Naive thymus-derived CD4-positive, alpha-beta T cell (primary cell): ENCODE results near the gene KLC1. TPM values are rescaled to one million over a fixed set of nuclear protein-coding genes. Genes with fewer than 3 reads are reported as not detected.
A peak's percentile ranks its signal among the peaks of the same experiment; 100 is the strongest.

Experiments used
- ATAC-seq: fragments of 150-1000 bp; cut with Tn5 transposase; 2 replicates; pipeline ENCODE4 v1.10.0; 2021; ENCODE audit warnings: mild to moderate bottlenecking, moderate library complexity
- CTCF ChIA-PET: fragments of 350-600 bp; sonication (Branson Sonifier 250); formaldehyde crosslinking; loops from one replicate; lab custom pipeline; 2021; ENCODE audit warnings: antibody characterized with exemption; lab: Charles Lee
- POLR2A ChIA-PET: fragments of 350-600 bp; sonication (Branson Sonifier 250); formaldehyde crosslinking; loops from one replicate; lab custom pipeline; 2021; ENCODE audit warnings: antibody characterized with exemption, inconsistent platforms; lab: Charles Lee
- DNase-seq, 9 donors: peaks; one replicate each; pipeline versions ENCODE4 v3.0.0 to v3.0.0-alpha.2; 2020 to 2022; ENCODE audit warnings: mixed read lengths in 1 of 9
- H3K27ac ChIP-seq: one replicate; pipeline ENCODE4 v1.7.0; 2013; ENCODE audit warnings: mild to moderate bottlenecking, low read depth, low read length, moderate library complexity
- H3K27me3 ChIP-seq, 2 donors: one replicate each; pipeline ENCODE4 v1.7.0; 2013; ENCODE audit warnings: low read length in 2 of 2, mild to moderate bottlenecking in 2 of 2, moderate library complexity in 2 of 2; ENCODE audit not compliant: control insufficient read depth in 2 of 2, insufficient read depth in 2 of 2
- H3K36me3 ChIP-seq, 3 experiments: 1 replicate in 2 of 3; 2 replicates in 1 of 3; pipeline ENCODE4 v1.7.0; 2013; ENCODE audit warnings: low read length in 3 of 3, mild to moderate bottlenecking in 3 of 3, moderate library complexity in 1 of 3; ENCODE audit not compliant: insufficient read depth in 3 of 3, control insufficient read depth in 2 of 3
- H3K4me1 ChIP-seq, 2 donors: one replicate each; pipeline ENCODE4 v1.7.0; 2013; ENCODE audit warnings: low read length in 2 of 2, mild to moderate bottlenecking in 2 of 2, moderate library complexity in 1 of 2; ENCODE audit not compliant: control insufficient read depth in 2 of 2, insufficient read depth in 2 of 2
- H3K4me3 ChIP-seq: 2 replicates; pipeline ENCODE4 v1.7.0; 2013; ENCODE audit warnings: mild to moderate bottlenecking, low read length
- H3K9me3 ChIP-seq, 3 experiments: 1 replicate in 2 of 3; 2 replicates in 1 of 3; pipeline ENCODE4 v1.7.0; 2013; ENCODE audit warnings: low read length in 3 of 3; ENCODE audit not compliant: control insufficient read depth in 2 of 3
- H3K27ac Mint-ChIP-seq, 9 donors: one replicate each; pipeline ENCODE4 v1.8.0; 2020 to 2022; ENCODE audit warnings: mixed read lengths in 9 of 9, mild to moderate bottlenecking in 8 of 9, moderate library complexity in 5 of 9, inconsistent platforms in 2 of 9
- H3K27me3 Mint-ChIP-seq, 5 donors: one replicate each; pipeline ENCODE4 v1.8.0; 2021 to 2022; ENCODE audit warnings: mixed read lengths in 5 of 5, mild to moderate bottlenecking in 1 of 5
- H3K36me3 Mint-ChIP-seq, 5 donors: one replicate each; pipeline ENCODE4 v1.8.0; 2020 to 2022; ENCODE audit warnings: mixed read lengths in 5 of 5, mild to moderate bottlenecking in 3 of 5, inconsistent platforms in 1 of 5
- H3K4me1 Mint-ChIP-seq, 7 donors: one replicate each; pipeline ENCODE4 v1.8.0; 2020 to 2022; ENCODE audit warnings: mixed read lengths in 7 of 7, mild to moderate bottlenecking in 3 of 7, inconsistent platforms in 1 of 7
- H3K4me3 Mint-ChIP-seq, 10 donors: one replicate each; pipeline ENCODE4 v1.8.0; 2020 to 2022; ENCODE audit warnings: mild to moderate bottlenecking in 10 of 10, mixed read lengths in 10 of 10, moderate library complexity in 6 of 10, inconsistent platforms in 2 of 10
- H3K9me3 Mint-ChIP-seq, 11 donors: one replicate each; pipeline ENCODE4 v1.8.0; 2020 to 2022; ENCODE audit warnings: mixed read lengths in 11 of 11, mild to moderate bottlenecking in 4 of 11, inconsistent platforms in 1 of 11, moderate library complexity in 1 of 11
- intact Hi-C, 2 donors: fragments of 100-400 bp; cut with micrococcal nuclease; formaldehyde crosslinking; loops; one replicate each; pipeline ENCODE4 v1.15.1; 2023
- polyA plus RNA-seq, 2 donors: library from polyadenylated mRNA; unstranded; fragments of 300-500 nt; fragmentation: Illumina TruSeq; gene quantifications; one replicate each; pipeline ENCODE4 v1.2.3, GENCODE V29; 2021
- total RNA-seq, 6 experiments: library from RNA in 5 of 6; stranded (reverse) in 5 of 6; gene quantifications; 1 replicate in 5 of 6; 2 replicates in 1 of 6; pipeline ENCODE4 v1.2.3 and lab custom pipeline; 2021 to 2026

The KLC1 gene
- total and polyA plus RNA-seq, 7 experiments from 2014 or later, result 65.5 to 268 (median 161) TPM

- intact Hi-C loops, result loop anchor here (2.0 to 5.0 kb wide), 6 partner anchors 21 to 1124 kb away; partner anchors contain the start of genes BAG5 (in 2 of the 2), COA8 (in 2 of the 2), MARK3 (in 1 of the 2) and SIVA1 (in 1 of the 2)
- Mint-ChIP-seq H3K27me3 (no peaks in the 10 kb centered on the region), H3K9me3 (peaks cover 0 to 1% (median 0%) of the 10 kb centered on the region in 11 donors), H3K27ac (peak overlapping the region; percentile 21 to 91 (median 78)), H3K4me3 (peak overlapping the region; percentile 48 to 89 (median 82)), H3K36me3 (peaks cover 0 to 4% (median 0%) of the 10 kb centered on the region in 5 donors), H3K4me1 (peaks cover 17 to 59% (median 34%) of the 10 kb centered on the region in 7 donors)
- CTCF ChIA-PET, result interaction anchor here (1.1 kb wide), 1 partner anchor 66 kb away, joined by 3 read pairs; the partner anchor contains the start of genes BAG5 and COA8
- no peaks in the 10 kb centered on the region for H3K27me3 ChIP-seq
- H3K4me3 ChIP-seq, result peak overlapping the region; percentile 78
- peaks cover 0 to 9% (median 0%) of the 10 kb centered on the region in 3 experiments for H3K36me3 ChIP-seq
- peak in 3 of 9 donors; percentile 22 to 34 (median 28) for DNase-seq
- peaks cover 18 to 34% of the 10 kb centered on the region in 2 donors for H3K4me1 ChIP-seq
- ATAC-seq, result peak; percentile 35
- POLR2A ChIA-PET, result interaction anchor here (1.0 to 1.6 kb wide), 5 partner anchors 24 to 294 kb away, joined by 3 to 4 read pairs (median 3); partner anchors contain the start of genes BAG5 and EIF5
- peak overlapping the region; percentile 98 for H3K27ac ChIP-seq
- no peaks in the 10 kb centered on the region for H3K9me3 ChIP-seq
These were observed 759 bp upstream of the KLC1 start for GRCh38 chr14:103628221-103628683.

- Histone ChIP-seq H3K4me1 (peaks cover 16 to 27% of the 10 kb centered on the region in 2 donors), H3K4me3 (peak overlapping the region; percentile 78), H3K9me3 (no peaks in the 10 kb centered on the region), H3K27ac (peak overlapping the region; percentile 98), H3K27me3 (no peaks in the 10 kb centered on the region), H3K36me3 (peaks cover 0 to 9% (median 0%) of the 10 kb centered on the region in 3 experiments)
- H3K4me3 Mint-ChIP-seq, result peak overlapping the region; percentile 74 to 91 (median 88)
- H3K27me3 Mint-ChIP-seq, result no peaks in the 10 kb centered on the region
- CTCF ChIA-PET, result no interaction called here
- peaks cover 0 to 4% (median 0%) of the 10 kb centered on the region in 5 donors for H3K36me3 Mint-ChIP-seq
- intact Hi-C loops, result loop anchor here (1.0 to 5.0 kb wide), 10 partner anchors 22 to 1123 kb away; partner anchors contain the start of genes BAG5 (in 2 of the 2), COA8 (in 2 of the 2), XRCC3 (in 2 of the 2) and ZFYVE21 (in 2 of the 2)
- peak overlapping the region in 8 of 9 donors; percentile 60 to 91 (median 79) for H3K27ac Mint-ChIP-seq
- ATAC-seq, result peak; percentile 34
- POLR2A ChIA-PET, result interaction anchor here (1.0 to 1.7 kb wide), 6 partner anchors 22 to 103 kb away, joined by 3 to 9 read pairs (median 3); partner anchors contain the start of genes BAG5, XRCC3 and ZFYVE21
- H3K4me1 Mint-ChIP-seq, result peaks cover 30 to 65% (median 39%) of the 10 kb centered on the region in 7 donors
- peaks cover 0 to 1% (median 0%) of the 10 kb centered on the region in 11 donors for H3K9me3 Mint-ChIP-seq
- peak in 7 of 9 donors; percentile 21 to 69 (median 39) for DNase-seq
These were observed 601 bp downstream of the KLC1 start for GRCh38 chr14:103629503-103630121.

DNA sequence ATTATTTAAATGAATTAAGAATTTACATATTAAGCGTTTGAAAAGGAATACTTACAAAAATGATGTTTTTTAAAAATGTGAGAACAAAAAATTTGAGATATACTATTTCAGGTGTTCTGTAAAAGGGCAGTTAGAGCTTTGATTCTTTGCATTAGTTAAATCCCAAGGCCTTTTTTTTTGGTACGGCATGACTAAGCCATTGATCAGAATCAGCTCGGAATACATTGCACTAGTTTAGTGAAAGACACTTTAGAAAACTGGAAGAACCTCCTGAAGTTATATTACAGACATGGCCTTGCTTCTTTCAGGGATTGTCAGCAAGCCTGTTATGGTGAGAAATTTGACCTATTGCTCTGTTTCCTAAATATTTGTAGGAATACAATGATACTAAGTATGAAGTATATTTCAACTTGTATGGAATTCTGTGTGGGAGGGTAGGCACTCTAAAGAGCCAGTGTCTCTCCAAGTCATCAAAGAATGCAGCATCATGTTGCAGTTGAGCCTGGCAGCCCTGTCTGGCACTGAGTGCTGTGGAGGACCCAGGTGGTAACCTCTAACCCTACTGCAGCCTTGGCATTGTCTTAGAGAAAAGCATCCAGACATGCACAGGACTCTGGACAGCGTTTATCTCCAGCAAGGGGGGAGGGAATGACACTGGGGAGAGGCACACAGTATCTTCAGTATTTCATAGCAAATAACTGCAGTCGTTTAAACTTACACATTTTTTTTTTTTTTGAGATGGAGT is 1.5 kb downstream of the KLC1 start:
- no peak for ATAC-seq
- intact Hi-C loops, result no loop called here
- Mint-ChIP-seq H3K27ac (peak overlapping the region in 7 of 9 donors; percentile 60 to 91 (median 71)), H3K9me3 (peaks cover 0 to 1% (median 0%) of the 10 kb centered on the region in 11 donors), H3K36me3 (peaks cover 0 to 4% (median 0%) of the 10 kb centered on the region in 5 donors), H3K27me3 (no peaks in the 10 kb centered on the region), H3K4me1 (peaks cover 32 to 64% (median 42%) of the 10 kb centered on the region in 7 donors), H3K4me3 (peak overlapping the region; percentile 74 to 89 (median 88))
- Histone ChIP-seq H3K4me3 (peak overlapping the region; percentile 78), H3K4me1 (peaks cover 22 to 23% of the 10 kb centered on the region in 2 donors), H3K36me3 (peaks cover 0 to 9% (median 3%) of the 10 kb centered on the region in 3 experiments), H3K27me3 (no peaks in the 10 kb centered on the region), H3K27ac (peak overlapping the region; percentile 98), H3K9me3 (no peaks in the 10 kb centered on the region)
- ChIA-PET CTCF (no interaction called here), POLR2A (interaction anchor here (1.6 to 1.7 kb wide), 2 partner anchors 23 to 26 kb away, joined by 3 to 9 read pairs; no protein-coding TSS in a partner anchor)
- DNase-seq, result no peak

- Histone ChIP-seq H3K4me3 (no peak overlapping the region), H3K27ac (no peak overlapping the region), H3K9me3 (no peaks in the 10 kb centered on the region), H3K4me1 (peaks cover 22 to 34% of the 10 kb centered on the region in 2 donors), H3K36me3 (peaks cover 0 to 9% (median 3%) of the 10 kb centered on the region in 3 experiments), H3K27me3 (no peaks in the 10 kb centered on the region)
- Mint-ChIP-seq H3K36me3 (peaks cover 0 to 10% (median 8%) of the 10 kb centered on the region in 5 donors), H3K9me3 (peaks cover 0 to 1% (median 0%) of the 10 kb centered on the region in 11 donors), H3K27me3 (no peaks in the 10 kb centered on the region), H3K4me1 (peaks cover 40 to 74% (median 55%) of the 10 kb centered on the region in 7 donors), H3K4me3 (peak overlapping the region in 6 of 10 donors; percentile 17 to 69 (median 34)), H3K27ac (peak overlapping the region in 4 of 9 donors; percentile 40 to 80 (median 65))
- intact Hi-C loops, result no loop called here
- CTCF ChIA-PET, result no interaction called here
- POLR2A ChIA-PET, result interaction anchor here (0.7 kb wide), 1 partner anchor 1119 kb away, joined by 3 read pairs; no protein-coding TSS in a partner anchor
- ATAC-seq (no peak), DNase-seq (no peak)
These were observed 4.4 kb downstream of the KLC1 start for GRCh38 chr14:103633391-103633790.

DNA sequence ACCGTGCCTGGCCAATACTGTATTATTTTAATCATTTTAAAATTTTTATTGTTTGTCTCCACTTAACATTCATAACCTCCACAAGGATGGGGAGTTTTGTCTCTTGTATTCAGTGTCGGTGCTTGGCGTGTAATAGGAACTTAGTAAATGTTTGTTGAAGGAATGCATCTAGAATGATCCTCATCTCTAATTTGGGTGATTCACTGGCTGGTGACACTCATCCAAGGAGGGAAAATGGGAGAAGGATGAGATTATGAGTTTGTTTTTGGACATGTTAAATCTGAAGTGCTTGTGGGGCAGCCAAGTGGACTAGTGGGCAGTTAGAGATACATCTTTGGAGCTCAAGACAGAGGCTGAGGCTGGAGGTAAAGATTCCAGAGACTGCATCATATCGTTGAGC is 5.1 kb downstream of the KLC1 start:
- peaks cover 22 to 37% of the 10 kb centered on the region in 2 donors for H3K4me1 ChIP-seq
- CTCF ChIA-PET, result no interaction called here
- H3K9me3 ChIP-seq, result no peaks in the 10 kb centered on the region
- Mint-ChIP-seq H3K4me1 (peaks cover 43 to 81% (median 60%) of the 10 kb centered on the region in 7 donors), H3K27me3 (no peaks in the 10 kb centered on the region), H3K9me3 (peaks cover 0 to 1% (median 0%) of the 10 kb centered on the region in 11 donors), H3K36me3 (peaks cover 0 to 11% (median 8%) of the 10 kb centered on the region in 5 donors), H3K27ac (peak overlapping the region in 6 of 9 donors; percentile 0 to 71 (median 24)), H3K4me3 (peak overlapping the region in 8 of 10 donors; percentile 4 to 62 (median 45))
- peaks cover 0 to 4% (median 3%) of the 10 kb centered on the region in 3 experiments for H3K36me3 ChIP-seq
- no peak overlapping the region for H3K4me3 ChIP-seq
- no peak overlapping the region for H3K27ac ChIP-seq
- ATAC-seq (no peak), DNase-seq (no peak)
- intact Hi-C loops, result no loop called here
- POLR2A ChIA-PET, result no interaction called here
- H3K27me3 ChIP-seq, result no peaks in the 10 kb centered on the region

GRCh38 chr14:103638594-103638993 is 9.6 kb downstream of the KLC1 start:
- H3K4me3 ChIP-seq, result no peak overlapping the region
- intact Hi-C loops, result no loop called here
- no peaks in the 10 kb centered on the region for H3K9me3 ChIP-seq
- ATAC-seq (no peak), DNase-seq (no peak)
- Mint-ChIP-seq H3K9me3 (no peaks in the 10 kb centered on the region), H3K4me3 (peak overlapping the region in 4 of 10 donors; percentile 20 to 47 (median 36)), H3K27me3 (no peaks in the 10 kb centered on the region), H3K4me1 (peaks cover 32 to 68% (median 54%) of the 10 kb centered on the region in 7 donors), H3K36me3 (peaks cover 0 to 8% (median 7%) of the 10 kb centered on the region in 5 donors), H3K27ac (peak overlapping the region in 1 of 9 donors; percentile 1)
- peaks cover 0 to 3% (median 0%) of the 10 kb centered on the region in 3 experiments for H3K36me3 ChIP-seq
- ChIA-PET POLR2A (no interaction called here), CTCF (no interaction called here)
- no peak overlapping the region for H3K27ac ChIP-seq
- no peaks in the 10 kb centered on the region for H3K27me3 ChIP-seq
- H3K4me1 ChIP-seq, result peaks cover 15 to 30% of the 10 kb centered on the region in 2 donors
